ENCODE results near the gene LHX3.

LHX3 gene

GRCh38 chr9:136226680-136227407 lies 21.9 kb upstream of the LHX3 start:
- DNase-seq = no peak

- peak; percentile 75 to 79 for DNase-seq
Measured at GRCh38 chr9:136225748-136226679, 21.1 kb upstream of the LHX3 start.

DNA sequence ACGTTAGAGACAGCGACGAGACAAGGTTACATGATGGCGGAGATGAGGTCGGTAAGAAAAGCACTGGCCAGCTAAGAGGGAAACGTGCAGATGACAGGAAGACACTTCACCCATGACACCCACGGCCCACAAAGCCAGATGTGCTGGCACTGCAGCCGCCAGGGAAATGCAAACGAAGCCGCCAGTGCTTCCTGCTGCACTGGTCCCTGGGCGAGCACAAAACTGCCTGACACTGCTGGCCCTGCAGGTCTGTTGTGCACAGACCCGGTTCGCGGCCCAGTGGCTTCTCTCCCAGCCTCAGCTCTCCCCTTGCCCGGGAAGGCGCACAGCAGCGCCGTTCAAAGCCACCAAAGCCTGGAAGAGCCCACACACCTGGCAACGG lies 20.4 kb upstream of the LHX3 start:
- peak in 1 of 2 experiments; percentile 20 for DNase-seq

DNA sequence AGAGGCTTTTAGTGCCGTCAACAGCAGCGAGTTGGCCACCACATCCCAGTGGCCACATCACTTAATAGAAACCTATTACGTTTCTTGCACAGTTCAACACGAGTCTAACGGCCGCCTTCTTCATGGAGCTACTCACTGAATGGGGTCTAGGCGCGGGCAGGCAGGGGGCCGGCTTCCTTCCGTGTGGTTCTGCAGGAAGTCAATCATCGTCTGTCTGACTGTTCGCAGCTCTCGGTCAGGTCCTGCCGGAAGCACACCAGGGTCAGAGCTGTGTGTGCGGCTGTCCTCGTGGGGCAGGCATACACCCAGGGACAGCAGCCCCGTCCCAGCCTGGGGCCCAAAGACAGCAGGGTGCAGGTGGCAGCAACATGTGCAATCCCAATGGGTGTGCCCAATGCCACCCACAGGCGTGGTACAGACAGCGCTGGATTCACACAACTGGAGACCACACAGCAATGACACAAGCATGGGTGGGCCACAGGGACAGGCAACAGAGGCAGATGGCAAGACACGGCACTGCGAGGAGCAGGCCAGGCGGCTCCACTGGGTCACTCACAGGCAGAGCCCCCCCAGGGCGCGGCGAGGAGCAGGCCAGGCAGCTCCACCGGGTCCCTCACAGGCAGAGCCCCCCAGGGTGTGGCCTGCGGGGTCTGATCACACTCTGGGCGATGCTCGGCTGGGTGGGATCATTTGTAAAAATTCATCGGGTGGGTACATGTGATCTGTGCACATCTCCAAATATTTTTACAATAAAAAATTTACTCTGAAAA lies 19.1 kb upstream of the LHX3 start:
- no peak for DNase-seq

DNA sequence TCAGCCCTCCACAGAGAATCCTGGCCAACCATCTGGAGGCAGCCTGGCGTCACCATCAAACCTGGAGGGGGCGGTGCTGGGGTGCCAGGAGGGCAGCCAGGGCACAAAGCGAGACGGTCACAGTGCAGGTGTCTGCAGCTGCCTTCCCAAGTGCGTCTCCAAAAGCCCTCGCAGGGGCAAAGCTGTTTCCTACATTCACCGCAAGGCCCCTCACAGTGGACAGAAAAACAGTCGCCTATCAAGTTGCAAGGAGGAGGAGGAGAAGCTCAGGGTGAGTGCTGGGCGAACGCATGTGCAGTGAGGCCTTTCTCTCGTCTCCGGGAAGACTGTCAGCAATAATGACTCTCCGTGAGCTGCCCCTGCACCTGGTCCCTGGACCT lies 18.0 kb upstream of the LHX3 start:
- no peak for DNase-seq

GRCh38 chr9:136222166-136222905 lies 17.4 kb upstream of the LHX3 start:
- DNase-seq = no peak

- peak; percentile 31 to 45 for DNase-seq
Measured at GRCh38 chr9:136220017-136220729, 15.2 kb upstream of the LHX3 start.

DNA sequence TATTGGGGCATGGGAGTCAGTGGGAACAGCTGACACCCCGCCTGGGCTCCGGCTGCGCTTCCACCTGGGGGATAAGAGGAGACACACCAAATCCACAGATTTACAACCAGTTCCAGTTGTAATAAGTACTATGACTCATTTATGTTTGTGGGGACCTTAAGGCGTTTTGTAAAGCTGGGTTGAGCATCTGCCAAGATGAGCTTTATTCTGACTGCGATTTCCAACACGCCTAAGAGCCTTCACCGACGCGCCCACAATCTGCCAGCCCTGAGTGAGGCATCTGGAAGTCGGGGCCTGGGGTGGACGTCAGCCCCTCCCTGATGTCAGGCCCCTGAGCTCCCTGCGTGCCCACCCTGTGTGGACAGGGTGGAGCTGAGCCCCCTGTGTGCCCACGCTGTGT lies 14.3 kb upstream of the LHX3 start:
- no peak for DNase-seq

DNA sequence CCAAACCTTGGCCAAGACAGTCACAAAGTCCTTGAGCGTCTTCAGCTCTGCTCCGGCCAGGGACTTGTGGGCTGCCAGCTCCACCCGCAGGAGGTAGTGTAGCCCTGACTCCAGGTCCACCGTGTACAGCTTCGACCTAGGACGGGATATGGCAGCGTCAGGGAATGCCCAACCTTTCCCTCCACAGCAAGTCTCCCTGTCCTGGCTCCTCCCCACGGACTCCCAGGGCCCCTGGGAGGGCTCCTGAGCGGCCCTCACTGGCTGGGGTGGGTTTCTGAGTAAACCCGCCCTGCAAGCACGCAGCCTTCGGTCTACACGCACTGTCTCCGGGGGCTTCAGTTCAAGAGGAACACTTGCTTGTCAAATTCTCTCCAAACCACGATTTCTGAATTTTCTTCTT lies 13.7 kb upstream of the LHX3 start:
- DNase-seq = no peak

DNA sequence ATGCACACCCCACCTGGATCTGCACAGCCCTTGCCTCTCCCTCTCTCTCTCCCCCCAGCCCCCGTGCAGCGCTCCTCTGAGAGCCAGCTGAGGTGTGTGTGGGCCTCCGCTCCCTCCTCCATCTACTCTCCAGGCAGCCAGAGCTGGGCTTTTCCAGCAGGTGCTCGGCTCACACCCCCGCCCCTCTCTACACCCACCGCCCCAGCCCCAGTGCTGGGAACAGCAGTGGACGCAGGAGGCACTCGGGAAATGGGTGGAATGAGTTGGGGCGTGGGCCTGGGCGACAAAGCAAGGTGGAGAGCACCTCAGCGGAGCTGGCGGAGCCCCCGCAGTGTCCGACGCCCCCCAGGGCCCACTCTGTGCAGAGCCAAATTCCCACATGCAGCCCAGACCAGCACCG lies 13.3 kb upstream of the LHX3 start:
- DNase-seq = no peak

DNA sequence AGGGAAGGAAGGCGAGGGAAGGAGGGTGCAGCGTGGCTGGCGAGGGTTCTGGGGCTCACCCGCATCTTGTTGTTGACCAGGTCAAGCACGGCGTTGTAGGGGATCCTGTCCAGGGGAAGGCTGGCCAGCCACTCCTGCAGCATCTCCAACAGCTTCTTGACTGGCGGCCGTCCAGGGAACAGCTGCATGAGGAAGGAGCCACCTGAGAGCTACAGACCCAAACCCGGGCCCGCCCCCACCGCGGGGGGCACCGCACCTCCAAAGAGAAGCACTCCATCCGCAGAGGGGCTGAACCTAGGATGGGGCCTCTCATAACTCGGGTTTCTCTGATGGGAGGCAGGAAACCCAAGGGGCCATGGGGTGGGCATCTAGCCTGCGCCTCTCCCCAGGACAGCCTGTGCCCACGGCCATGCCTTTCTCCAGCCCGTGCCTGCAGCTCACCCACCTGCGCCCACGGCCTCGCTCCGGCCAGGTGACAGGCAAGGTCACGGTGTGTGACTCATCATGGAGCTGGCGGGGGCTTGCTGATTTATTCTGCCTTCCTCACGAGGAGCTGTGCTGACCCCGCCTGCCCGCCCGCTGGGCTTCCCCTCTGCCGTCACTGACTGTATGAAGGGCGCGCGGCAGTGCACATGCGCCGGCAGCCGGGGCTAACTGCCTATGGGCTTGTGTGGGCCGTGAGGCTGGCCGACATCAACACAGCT lies 11.8 kb upstream of the LHX3 start:
- DNase-seq = no peak

- no peak for DNase-seq
Measured at GRCh38 chr9:136213733-136214132, 8.8 kb upstream of the LHX3 start.

DNA sequence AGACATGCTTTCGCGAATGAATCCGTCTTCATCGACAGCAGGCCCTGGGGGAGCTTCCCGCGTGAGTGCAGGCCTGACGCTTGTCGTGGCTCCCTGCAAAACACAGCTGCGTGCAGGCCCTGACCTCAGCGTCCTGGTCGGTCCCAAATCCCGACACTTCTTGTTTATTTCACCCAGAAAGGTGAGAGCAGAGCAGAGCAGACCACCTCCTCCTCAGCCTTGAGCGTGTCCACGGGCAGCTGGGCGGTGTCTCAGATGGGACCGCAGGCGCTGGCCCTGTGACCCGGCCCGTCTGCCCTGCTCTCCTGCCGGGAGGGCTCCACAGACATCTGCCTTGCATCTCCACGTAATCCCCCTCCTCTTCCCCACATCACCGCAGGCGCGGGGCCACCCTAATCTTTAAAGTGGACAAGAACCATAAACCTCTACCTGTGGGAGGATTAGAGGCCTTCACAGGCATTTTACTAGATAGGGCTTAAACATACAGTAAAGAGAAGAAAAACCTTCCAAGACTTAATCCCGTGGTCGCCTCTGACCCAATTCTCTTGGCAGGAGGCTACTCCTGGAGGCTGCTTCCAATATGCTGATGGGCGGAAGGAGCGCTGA lies 7.5 kb upstream of the LHX3 start:
- no peak for DNase-seq

GRCh38 chr9:136211441-136212344 lies 6.8 kb upstream of the LHX3 start:
- no peak for DNase-seq

GRCh38 chr9:136211006-136211405 lies 6.1 kb upstream of the LHX3 start:
- DNase-seq = no peak

DNA sequence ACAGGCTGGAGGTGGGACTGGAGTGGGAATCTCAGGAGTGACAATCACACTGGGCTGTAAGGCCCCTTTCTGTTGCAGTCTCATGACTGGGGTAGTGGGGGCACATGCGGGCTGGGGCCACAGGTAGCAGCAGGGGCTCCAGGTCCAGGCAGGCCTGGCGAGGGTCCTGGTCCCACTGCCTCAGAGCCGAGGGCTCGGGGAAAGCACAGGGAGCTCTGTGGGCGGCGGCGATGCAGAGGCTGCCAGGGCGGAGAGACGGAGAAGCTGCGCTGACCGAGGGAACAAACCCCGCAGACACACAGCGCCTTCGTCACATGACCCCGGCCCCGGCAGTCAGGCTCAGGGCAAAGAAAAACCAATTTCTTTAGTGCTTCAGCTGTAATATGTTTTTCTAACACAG lies 5.3 kb upstream of the LHX3 start:
- DNase-seq = no peak

DNA sequence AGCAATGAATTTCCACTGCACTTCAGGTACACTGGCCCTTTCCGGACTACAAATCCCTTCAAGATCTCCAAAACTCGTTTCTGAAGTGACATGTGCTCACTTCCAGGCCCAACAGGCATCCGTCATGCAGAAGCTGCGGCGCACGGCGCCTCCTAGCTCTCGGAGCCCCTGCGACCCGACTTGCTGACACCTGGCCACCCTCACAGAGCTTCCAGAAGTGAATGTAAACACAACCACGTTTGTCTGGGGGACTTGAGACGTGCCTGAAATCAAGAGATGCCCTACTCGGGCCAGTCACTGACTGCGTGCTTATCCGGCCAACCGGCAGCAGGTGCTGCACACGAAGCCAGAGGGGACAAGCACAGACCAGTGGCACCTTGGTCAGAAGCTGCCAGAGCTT lies 4.9 kb upstream of the LHX3 start:
- DNase-seq = no peak

DNA sequence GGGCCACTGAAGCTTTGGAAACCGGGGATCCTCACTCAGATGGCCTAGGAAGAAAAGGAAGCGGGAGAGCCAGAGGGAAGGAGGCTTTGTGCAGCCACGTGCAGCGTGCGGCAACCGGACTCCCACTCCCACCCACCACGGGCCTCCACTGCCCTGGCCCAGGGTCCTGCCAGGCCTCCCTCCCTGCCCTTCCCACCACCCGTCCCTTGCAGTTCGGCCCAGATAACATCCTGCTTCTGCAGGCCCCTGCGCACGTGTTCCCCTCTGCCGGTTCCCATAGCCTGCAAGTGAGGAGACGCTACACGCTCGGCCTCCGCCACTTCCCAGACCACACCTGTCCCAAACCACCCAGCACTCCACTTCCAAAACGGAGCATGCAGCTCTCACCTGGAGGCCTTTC lies 4.3 kb upstream of the LHX3 start:
- DNase-seq = no peak

DNA sequence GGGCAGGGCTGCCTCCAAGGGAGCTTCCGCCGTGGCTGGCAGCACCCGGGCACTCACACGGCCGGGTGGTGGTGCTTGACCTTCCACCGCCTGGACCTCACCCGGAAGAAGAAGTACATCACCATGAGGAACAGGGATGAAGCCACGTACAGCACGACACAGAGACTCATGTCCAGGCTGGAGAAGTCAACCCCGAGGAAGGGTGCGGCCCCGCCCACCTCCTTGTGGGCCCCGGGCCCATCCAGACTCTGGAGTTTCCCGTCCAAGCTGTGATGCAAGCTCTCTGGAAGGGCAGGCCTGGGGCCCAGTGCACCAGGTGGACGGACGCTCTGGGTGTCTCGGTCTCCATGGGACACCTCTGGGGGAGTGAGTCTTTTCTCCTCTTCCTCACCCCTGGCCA lies 3.7 kb upstream of the LHX3 start:
- DNase-seq = no peak

DNA sequence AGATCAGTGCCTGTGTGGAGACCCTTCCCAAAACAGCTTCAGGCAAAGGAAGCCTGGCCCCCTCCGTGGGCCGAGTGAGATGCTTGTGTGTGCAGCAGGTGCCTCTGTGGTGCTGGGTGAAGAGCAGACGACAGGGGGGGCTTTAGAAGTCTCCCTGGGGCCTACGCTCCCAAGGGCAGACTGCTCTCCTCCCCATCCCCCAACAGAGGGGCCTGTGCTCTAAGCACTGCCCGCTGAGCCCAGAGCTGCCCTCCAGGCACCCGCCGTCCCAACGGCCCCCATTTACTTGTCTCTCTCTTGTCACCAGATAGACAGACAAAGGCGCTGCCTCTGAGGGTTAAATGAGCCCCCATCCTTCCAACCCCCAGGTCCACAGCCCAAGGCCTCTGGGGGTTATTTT lies 2.7 kb upstream of the LHX3 start:
- no peak for DNase-seq
